Ammon's horn (tissue), 1 donor: Measurements from ENCODE around the gene ZNF668.
"Not testable (repeated sequence)": the region's sequence is repeated elsewhere in the genome, so short reads cannot be mapped to it uniquely, and the experiment has no call there.

ENCODE experiments used
- DNase-seq: peaks from one replicate; pipeline ENCODE4 v3.0.0-alpha.2; 2016; ENCODE audit warnings: low spot score

ZNF668 gene

GRCh38 chr16:31100876-31101641 lies 27.0 kb upstream of the ZNF668 start:
- not testable (repeated sequence) for DNase-seq

- DNase-seq = no peak
Measured at GRCh38 chr16:31099860-31100638, 26.0 kb upstream of the ZNF668 start.

- DNase-seq = peak; percentile 97
Measured at GRCh38 chr16:31094424-31095120, 20.5 kb upstream of the ZNF668 start, which contains the start of gene VKORC1. Gene VKORC1, minus strand, starts transcription at chr16:31094797. Its CDS starts 68 bp downstream, at chr16:31094729.

GRCh38 chr16:31094088-31094423 lies 20.0 kb upstream of the ZNF668 start:
- no peak for DNase-seq

GRCh38 chr16:31093132-31093703 lies 19.2 kb upstream of the ZNF668 start:
- peak; percentile 66 for DNase-seq

GRCh38 chr16:31092330-31092729 lies 18.3 kb upstream of the ZNF668 start:
- peak; percentile 42 for DNase-seq

GRCh38 chr16:31090540-31090939 lies 16.5 kb upstream of the ZNF668 start:
- no peak for DNase-seq

- no peak for DNase-seq
Measured at GRCh38 chr16:31089199-31089598, 15.2 kb upstream of the ZNF668 start.

- DNase-seq = no peak
Measured at GRCh38 chr16:31088459-31089183, 14.6 kb upstream of the ZNF668 start, which contains the start of gene PRSS53. Gene PRSS53, minus strand, starts transcription at chr16:31088943. Its CDS starts 134 bp downstream, at chr16:31088809.

GRCh38 chr16:31087971-31088370 lies 13.9 kb upstream of the ZNF668 start:
- DNase-seq = no peak

- DNase-seq = no peak
Measured at GRCh38 chr16:31087481-31087880, 13.4 kb upstream of the ZNF668 start.

GRCh38 chr16:31086629-31086906 lies 12.5 kb upstream of the ZNF668 start:
- DNase-seq = no peak

GRCh38 chr16:31085873-31086628 lies 12.0 kb upstream of the ZNF668 start:
- no peak for DNase-seq

- no peak for DNase-seq
Measured at GRCh38 chr16:31085411-31085810, 11.4 kb upstream of the ZNF668 start.

GRCh38 chr16:31084584-31085302 lies 10.7 kb upstream of the ZNF668 start:
- DNase-seq = no peak

GRCh38 chr16:31083981-31084380 lies 9.9 kb upstream of the ZNF668 start:
- no peak for DNase-seq

- no peak for DNase-seq
Measured at GRCh38 chr16:31083556-31083955, 9.5 kb upstream of the ZNF668 start.

GRCh38 chr16:31083081-31083480 lies 9.0 kb upstream of the ZNF668 start:
- DNase-seq = no peak

- no peak for DNase-seq
Measured at GRCh38 chr16:31082368-31083045, 8.5 kb upstream of the ZNF668 start.
